MM.1S (cell line): ENCODE data around the gene TSC2.

Source experiments
- EZH2 ChIP-seq: fragments of 300-600 bp; sonication (generic); optimal IDR thresholded peaks from 2 replicates; pipeline ENCODE3; 2017; ENCODE audit warnings: low read depth, mild to moderate bottlenecking, antibody characterized with exemption, low read length, mixed read lengths
- EZH2phosphoT487 ChIP-seq: fragments of 300-600 bp; sonication (generic); IDR thresholded peaks from 2 replicates; pipeline ENCODE4 v1.6.1; 2018; ENCODE audit warnings: antibody characterized with exemption, low read length
- TF ChIP-seq, protein P1 (sequence below): fragments of 300-600 bp; sonication (generic); IDR thresholded peaks from 2 replicates; pipeline ENCODE4 v1.5.1; 2016; ENCODE audit warnings: antibody characterized with exemption, low read length, mixed read lengths

DNA sequence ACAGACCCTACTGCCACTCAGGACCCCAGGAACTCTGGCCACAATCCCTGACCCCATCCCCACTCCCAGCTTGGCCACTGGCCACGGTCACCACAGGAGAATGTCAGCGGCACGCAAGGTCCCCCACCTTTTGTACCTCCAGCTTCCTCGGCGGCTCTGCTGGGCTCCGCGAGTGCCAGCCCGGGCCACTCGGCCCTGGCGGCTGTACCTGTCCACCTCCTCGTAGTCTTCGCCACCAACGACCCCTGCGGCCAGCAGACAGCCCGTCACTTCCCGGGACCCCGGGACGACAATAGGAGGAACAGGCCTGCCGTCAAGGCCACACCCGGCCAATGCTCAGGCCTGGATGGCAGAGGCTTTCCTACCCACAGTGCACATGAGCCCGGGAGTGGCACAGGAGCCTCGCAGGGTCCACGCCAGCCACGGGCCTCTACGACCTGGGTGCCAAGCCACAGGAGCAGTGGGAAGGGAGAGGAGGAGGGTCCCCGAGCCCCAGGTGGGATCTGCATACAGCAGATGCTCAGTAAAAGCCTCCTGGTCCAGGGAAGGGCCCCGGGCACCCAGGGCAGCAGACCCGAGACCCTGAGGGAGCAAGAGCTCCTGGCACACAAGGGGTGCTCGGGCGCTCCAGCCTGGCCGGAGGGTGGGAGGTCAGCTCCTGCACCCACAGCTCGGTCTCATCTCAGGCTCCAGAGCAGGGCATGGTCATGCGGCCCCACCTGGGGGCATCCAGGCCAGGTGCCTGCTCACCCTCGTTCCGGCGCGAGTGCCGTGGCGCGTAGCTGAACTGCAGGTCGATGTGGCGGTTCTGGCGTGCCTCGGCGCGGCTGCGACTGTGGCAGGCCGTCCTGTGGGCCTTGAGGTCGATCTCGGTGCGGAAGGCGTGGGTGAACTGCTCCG, 46.1 kb upstream of the TSC2 start:
- TF ChIP-seq, protein P1, sequence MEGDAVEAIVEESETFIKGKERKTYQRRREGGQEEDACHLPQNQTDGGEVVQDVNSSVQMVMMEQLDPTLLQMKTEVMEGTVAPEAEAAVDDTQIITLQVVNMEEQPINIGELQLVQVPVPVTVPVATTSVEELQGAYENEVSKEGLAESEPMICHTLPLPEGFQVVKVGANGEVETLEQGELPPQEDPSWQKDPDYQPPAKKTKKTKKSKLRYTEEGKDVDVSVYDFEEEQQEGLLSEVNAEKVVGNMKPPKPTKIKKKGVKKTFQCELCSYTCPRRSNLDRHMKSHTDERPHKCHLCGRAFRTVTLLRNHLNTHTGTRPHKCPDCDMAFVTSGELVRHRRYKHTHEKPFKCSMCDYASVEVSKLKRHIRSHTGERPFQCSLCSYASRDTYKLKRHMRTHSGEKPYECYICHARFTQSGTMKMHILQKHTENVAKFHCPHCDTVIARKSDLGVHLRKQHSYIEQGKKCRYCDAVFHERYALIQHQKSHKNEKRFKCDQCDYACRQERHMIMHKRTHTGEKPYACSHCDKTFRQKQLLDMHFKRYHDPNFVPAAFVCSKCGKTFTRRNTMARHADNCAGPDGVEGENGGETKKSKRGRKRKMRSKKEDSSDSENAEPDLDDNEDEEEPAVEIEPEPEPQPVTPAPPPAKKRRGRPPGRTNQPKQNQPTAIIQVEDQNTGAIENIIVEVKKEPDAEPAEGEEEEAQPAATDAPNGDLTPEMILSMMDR = no peak
- TF ChIP-seq EZH2 (no peak), EZH2phosphoT487 (no peak)
